Raji (cell line): ENCODE data around the gene ERBB2.

ENCODE experiments used
- POLR2A ChIP-seq: IDR thresholded peaks from 2 replicates; pipeline ENCODE4 v1.6.1; 2011; ENCODE audit warnings: low read depth, low read length, control low read depth; ENCODE audit not compliant: insufficient read depth

Gene ERBB2

GRCh38 chr17:39719563-39720355 lies 19.9 kb downstream of the ERBB2 start:
- no peak for TF ChIP-seq POLR2A

GRCh38 chr17:39722104-39722503 lies 22.2 kb downstream of the ERBB2 start:
- TF ChIP-seq POLR2A, result no peak

- TF ChIP-seq POLR2A, result no peak
These were observed 23.3 kb downstream of the ERBB2 start for GRCh38 chr17:39722965-39723848.

GRCh38 chr17:39724731-39725130 lies 24.9 kb downstream of the ERBB2 start:
- TF ChIP-seq POLR2A, result no peak

DNA sequence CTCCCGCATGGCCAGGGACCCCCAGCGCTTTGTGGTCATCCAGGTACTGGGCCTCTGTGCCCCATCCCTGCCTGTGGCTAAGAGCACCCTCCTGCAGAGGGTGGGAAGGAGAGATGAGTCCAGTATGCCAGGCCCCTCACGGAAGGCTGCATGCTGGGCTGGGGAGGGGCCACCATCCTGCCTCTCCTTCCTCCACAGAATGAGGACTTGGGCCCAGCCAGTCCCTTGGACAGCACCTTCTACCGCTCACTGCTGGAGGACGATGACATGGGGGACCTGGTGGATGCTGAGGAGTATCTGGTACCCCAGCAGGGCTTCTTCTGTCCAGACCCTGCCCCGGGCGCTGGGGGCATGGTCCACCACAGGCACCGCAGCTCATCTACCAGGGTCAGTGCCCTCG lies 26.8 kb downstream of the ERBB2 start:
- TF ChIP-seq POLR2A, result no peak

DNA sequence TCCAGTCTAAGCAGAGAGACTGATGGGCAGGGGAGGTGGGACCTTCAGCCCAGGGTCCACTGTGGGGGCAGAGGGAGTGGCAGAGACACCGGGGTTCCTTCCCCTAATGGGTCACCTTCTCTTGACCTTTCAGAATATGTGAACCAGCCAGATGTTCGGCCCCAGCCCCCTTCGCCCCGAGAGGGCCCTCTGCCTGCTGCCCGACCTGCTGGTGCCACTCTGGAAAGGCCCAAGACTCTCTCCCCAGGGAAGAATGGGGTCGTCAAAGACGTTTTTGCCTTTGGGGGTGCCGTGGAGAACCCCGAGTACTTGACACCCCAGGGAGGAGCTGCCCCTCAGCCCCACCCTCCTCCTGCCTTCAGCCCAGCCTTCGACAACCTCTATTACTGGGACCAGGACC lies 27.7 kb downstream of the ERBB2 start:
- TF ChIP-seq POLR2A, result no peak

- no peak for TF ChIP-seq POLR2A
These were observed 29.5 kb downstream of the ERBB2 start for GRCh38 chr17:39729280-39729851.

DNA sequence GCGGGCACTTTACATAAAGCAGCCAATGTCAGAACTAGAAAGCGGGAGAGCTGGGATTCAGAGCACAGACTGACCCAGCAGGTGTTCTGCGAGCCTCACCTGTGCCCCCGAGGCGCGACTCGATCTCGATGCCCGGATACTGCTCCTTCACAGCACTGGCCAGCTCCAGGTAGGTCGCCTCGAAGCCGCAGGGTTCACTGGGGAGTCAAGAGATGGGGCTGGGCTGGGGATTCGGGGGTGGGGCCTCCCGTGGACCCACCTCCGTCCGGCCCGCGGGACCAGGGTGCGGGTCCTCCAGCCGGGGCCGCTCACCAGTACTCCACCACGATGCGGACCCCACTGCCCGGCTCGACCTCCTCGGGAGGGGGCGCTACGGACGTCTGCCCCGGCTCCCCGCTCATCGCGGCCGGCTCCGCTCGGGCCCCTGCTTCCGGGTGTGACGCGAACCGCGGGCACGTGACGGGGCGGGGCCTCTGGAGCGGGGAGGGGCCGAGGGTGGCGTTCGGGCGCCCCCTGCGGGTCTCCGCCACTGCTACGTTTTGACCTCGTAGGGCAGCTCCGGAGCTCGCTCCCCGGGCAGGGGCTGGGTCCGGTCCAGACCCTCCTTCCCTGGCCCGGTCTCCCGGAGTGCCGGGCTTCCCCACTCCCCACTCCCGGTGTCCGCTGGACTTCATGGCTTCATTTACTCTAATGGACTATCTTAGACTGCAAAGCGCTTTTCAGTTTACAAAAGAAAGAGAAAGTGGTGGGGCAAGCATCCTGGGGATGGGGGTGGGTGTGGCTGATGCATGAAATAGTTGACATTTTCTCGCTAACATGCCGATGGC lies 30.4 kb downstream of the ERBB2 start, which contains the start of gene MIEN1:
Gene MIEN1 (minus strand): TSS at position 438 of the 827 bp plus-strand sequence. CDS start 37 bp downstream, at position 401.
- TF ChIP-seq POLR2A, result peak; percentile 76

- TF ChIP-seq POLR2A, result no peak
These were observed 32.7 kb downstream of the ERBB2 start for GRCh38 chr17:39732586-39732985.

GRCh38 chr17:39735882-39736281 lies 36.0 kb downstream of the ERBB2 start:
- TF ChIP-seq POLR2A, result no peak

GRCh38 chr17:39736319-39737165 lies 36.7 kb downstream of the ERBB2 start:
- no peak for TF ChIP-seq POLR2A

DNA sequence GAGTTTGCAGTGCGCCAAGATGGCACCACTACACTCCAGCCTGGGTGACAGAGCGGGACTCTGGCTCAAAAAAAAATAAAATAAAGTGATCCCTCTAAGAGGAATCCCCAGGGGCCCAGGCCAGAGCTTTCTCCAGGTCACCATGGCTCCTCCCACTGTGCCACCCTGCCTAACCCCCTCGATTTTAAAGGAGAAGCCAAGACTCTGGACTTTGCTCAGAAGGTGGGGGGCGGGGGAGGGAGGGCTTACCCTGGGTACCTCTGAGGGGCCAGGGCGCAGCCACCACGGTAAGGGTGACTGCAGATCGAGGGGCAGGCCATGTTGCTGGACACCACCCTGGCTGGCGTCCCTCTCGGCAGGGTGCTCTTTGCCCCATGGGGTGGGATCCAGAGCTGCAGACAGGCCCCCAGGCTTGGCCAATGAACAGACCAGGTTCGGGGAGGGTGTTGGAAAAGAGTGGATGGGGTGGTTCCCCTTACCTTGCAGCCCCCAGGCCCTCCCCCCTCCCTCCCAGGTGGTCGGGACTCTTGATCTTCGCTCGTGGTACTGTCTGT lies 37.4 kb downstream of the ERBB2 start:
- no peak for TF ChIP-seq POLR2A

DNA sequence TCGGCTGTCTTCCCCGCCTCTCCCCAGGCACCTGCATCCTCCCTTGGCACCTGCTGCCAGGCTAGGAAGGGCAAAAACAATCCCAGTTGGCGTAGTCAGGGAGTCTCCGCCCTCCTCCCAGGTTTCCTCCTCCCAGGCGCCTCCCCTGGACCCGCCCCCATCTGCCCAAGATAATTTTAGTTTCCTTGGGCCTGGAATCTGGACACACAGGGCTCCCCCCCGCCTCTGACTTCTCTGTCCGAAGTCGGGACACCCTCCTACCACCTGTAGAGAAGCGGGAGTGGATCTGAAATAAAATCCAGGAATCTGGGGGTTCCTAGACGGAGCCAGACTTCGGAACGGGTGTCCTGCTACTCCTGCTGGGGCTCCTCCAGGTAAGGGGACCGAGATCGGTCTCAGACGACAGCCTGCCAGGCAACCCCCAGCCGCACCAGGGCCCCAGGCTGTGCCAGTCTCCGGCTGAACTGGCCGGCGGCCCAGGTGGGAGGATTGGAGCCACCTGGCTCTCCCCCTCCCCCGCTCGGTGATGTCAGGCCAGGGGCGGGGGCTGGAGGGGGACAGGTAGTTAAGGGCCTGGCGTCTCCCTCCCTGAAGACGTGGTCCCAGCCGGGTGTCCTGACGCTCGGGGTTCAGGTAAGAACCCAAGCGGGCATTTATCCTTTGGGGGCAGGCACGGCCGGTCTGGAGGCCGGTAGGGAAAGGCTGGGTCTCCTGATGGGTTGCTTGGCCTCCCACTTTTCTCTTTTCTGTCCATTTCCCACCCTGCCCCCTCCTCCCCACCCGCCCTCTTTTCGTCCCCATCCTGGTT lies 38.1 kb downstream of the ERBB2 start, which contains the start of gene GRB7:
Gene GRB7 (plus strand): TSS at position 179 of the 808 bp plus-strand sequence. CDS start 4,364 bp downstream, outside the sequence.
- no peak for TF ChIP-seq POLR2A
